GM12874 (cell line): ENCODE results near the gene PLA2G4E.

Source experiments
- CTCF ChIP-seq: IDR thresholded peaks from 2 replicates; pipeline ENCODE4 v1.5.1; 2011; ENCODE audit warnings: low read depth, mild to moderate bottlenecking, control low read depth, low read length, moderate library complexity; ENCODE audit not compliant: insufficient read depth

PLA2G4E gene

GRCh38 chr15:41940441-41940857, 80.4 kb downstream of the PLA2G4E start:
- TF ChIP-seq CTCF: no peak

- no peak for TF ChIP-seq CTCF
Measured at GRCh38 chr15:41939986-41940385, 80.9 kb downstream of the PLA2G4E start.

GRCh38 chr15:41937568-41937923, 83.3 kb downstream of the PLA2G4E start:
- TF ChIP-seq CTCF: no peak

- no peak for TF ChIP-seq CTCF
Measured at GRCh38 chr15:41936649-41937567, 83.9 kb downstream of the PLA2G4E start.

- no peak for TF ChIP-seq CTCF
Measured at GRCh38 chr15:41936155-41936554, 84.7 kb downstream of the PLA2G4E start.

- no peak for TF ChIP-seq CTCF
Measured at GRCh38 chr15:41935566-41936020, 85.2 kb downstream of the PLA2G4E start.

GRCh38 chr15:41934843-41935242, 86.0 kb downstream of the PLA2G4E start:
- TF ChIP-seq CTCF: no peak
